Neural crest cell (in vitro differentiated cells): ENCODE results near the gene C5orf46. TPM values are rescaled to one million over a fixed set of nuclear protein-coding genes. Genes with fewer than 3 reads are reported as not detected.
A peak's percentile ranks its signal among the peaks of the same experiment; 100 is the strongest.
"Not testable (repeated sequence)": the region's sequence is repeated elsewhere in the genome, so short reads cannot be mapped to it uniquely, and the experiment has no call there.

Source experiments
- DNase-seq: peaks from one replicate; pipeline ENCODE4 v3.0.0; 2021; ENCODE audit warnings: low read depth, mixed read lengths, low spot score
- H3K27ac Mint-ChIP-seq: one replicate; pipeline ENCODE4 v1.8.0; 2021; ENCODE audit warnings: mild to moderate bottlenecking, mixed read lengths; ENCODE audit not compliant: unreplicated experiment
- H3K27me3 Mint-ChIP-seq: 2 replicates; pipeline ENCODE4 v1.8.0; 2021; ENCODE audit warnings: low read depth, mild to moderate bottlenecking, mixed read lengths
- H3K36me3 Mint-ChIP-seq: 2 replicates; pipeline ENCODE4 v1.8.0; 2021; ENCODE audit warnings: low read depth, mild to moderate bottlenecking, mixed read lengths
- H3K4me1 Mint-ChIP-seq: 2 replicates; pipeline ENCODE4 v1.8.0; 2021; ENCODE audit warnings: mixed read lengths
- H3K4me3 Mint-ChIP-seq: one replicate; pipeline ENCODE4 v1.8.0; 2021; ENCODE audit warnings: mild to moderate bottlenecking, mixed read lengths
- H3K9me3 Mint-ChIP-seq: 2 replicates; pipeline ENCODE4 v1.8.0; 2021; ENCODE audit warnings: mixed read lengths
- CTCF ChIP-seq: fragments of 200-600 bp; sonication (generic); conservative IDR thresholded peaks from 2 replicates; pipeline ENCODE4 v1.5.0; 2021; ENCODE audit warnings: antibody characterized with exemption, mild to moderate bottlenecking
- long read RNA-seq: library from polyadenylated mRNA; unstranded; transcript quantifications from one replicate; pipeline ENCODE4 v2.0.0, GENCODE V29; 2020
- total RNA-seq: library from RNA; stranded (reverse); gene quantifications from 2 replicates; pipeline ENCODE4 v1.2.1, GENCODE V29; 2021

Gene C5orf46
- not detected in 2 replicates for total RNA-seq
- long read RNA-seq, result 0 reads

- no peaks in the 10 kb centered on the region for H3K27me3 Mint-ChIP-seq
- H3K4me1 Mint-ChIP-seq, result no peaks in the 10 kb centered on the region
- no peak within 1 kb of the TSS for H3K27ac Mint-ChIP-seq
- H3K4me3 Mint-ChIP-seq, result no peak within 1 kb of the TSS
- no peak for TF ChIP-seq CTCF
- H3K9me3 Mint-ChIP-seq, result no peaks in the 10 kb centered on the region
- DNase-seq, result no peak
- H3K36me3 Mint-ChIP-seq, result no peaks in the 10 kb centered on the region
These were observed at the start of gene C5orf46 for GRCh38 chr5:147906326-147907095. C5orf46 (minus strand) TSS chr5:147906538; CDS start chr5:147906501, 37 bp downstream.

- H3K27ac Mint-ChIP-seq, result no peak overlapping the region
- H3K27me3 Mint-ChIP-seq, result no peaks in the 10 kb centered on the region
- peaks cover 32% of the 10 kb centered on the region for H3K36me3 Mint-ChIP-seq
- H3K4me3 Mint-ChIP-seq, result no peak overlapping the region
- TF ChIP-seq CTCF, result no peak
- peaks cover 3% of the 10 kb centered on the region for H3K4me1 Mint-ChIP-seq
- no peak for DNase-seq
- H3K9me3 Mint-ChIP-seq, result peaks cover 3% of the 10 kb centered on the region
These were observed 48.6 kb upstream of the C5orf46 start for GRCh38 chr5:147954971-147955370.

GRCh38 chr5:147949711-147950573 is 43.6 kb upstream of the C5orf46 start:
- H3K36me3 Mint-ChIP-seq, result peaks cover 16% of the 10 kb centered on the region
- H3K27ac Mint-ChIP-seq, result no peak overlapping the region
- no peaks in the 10 kb centered on the region for H3K27me3 Mint-ChIP-seq
- peak; percentile 83 for TF ChIP-seq CTCF
- DNase-seq, result no peak
- H3K4me1 Mint-ChIP-seq, result peaks cover 31% of the 10 kb centered on the region
- peak overlapping the region; percentile 21 for H3K4me3 Mint-ChIP-seq
- peaks cover 3% of the 10 kb centered on the region for H3K9me3 Mint-ChIP-seq

- H3K4me1 Mint-ChIP-seq, result peaks cover 31% of the 10 kb centered on the region
- not testable (repeated sequence) for H3K9me3 Mint-ChIP-seq, H3K36me3 Mint-ChIP-seq, H3K27me3 Mint-ChIP-seq
- peak overlapping the region; percentile 97 for H3K4me3 Mint-ChIP-seq
- peak; percentile 34 for DNase-seq
- H3K27ac Mint-ChIP-seq, result peak overlapping the region; percentile 100
These were observed 40.4 kb upstream of the C5orf46 start for GRCh38 chr5:147946658-147947274.

GRCh38 chr5:147939431-147940114 is 33.2 kb upstream of the C5orf46 start:
- Mint-ChIP-seq H3K4me3 (no peak overlapping the region), H3K36me3 (no peaks in the 10 kb centered on the region), H3K27ac (no peak overlapping the region), H3K27me3 (no peaks in the 10 kb centered on the region), H3K4me1 (no peaks in the 10 kb centered on the region), H3K9me3 (no peaks in the 10 kb centered on the region)
- DNase-seq, result no peak
- TF ChIP-seq CTCF, result no peak
